Natural killer cell (primary cell): ENCODE results near the gene VCL. TPM values are rescaled to one million over a fixed set of nuclear protein-coding genes. Genes with fewer than 3 reads are reported as not detected.

Experiments used
- ATAC-seq, 3 donors: fragments of 150-1000 bp in 2 of 3; fragments of 200-7000 bp in 1 of 3; cut with Tn5 transposase; 1 replicate in 1 of 3; 2 replicates in 2 of 3; pipeline ENCODE4 v1.10.0; 2021; ENCODE audit warnings: mild to moderate bottlenecking in 2 of 3, moderate library complexity in 2 of 3
- DNase-seq, 2 donors: peaks; one replicate each; pipeline versions ENCODE4 v3.0.0 to v3.0.0-alpha.2; 2013 to 2021; ENCODE audit warnings: mixed read lengths in 1 of 2
- H3K27ac ChIP-seq: one replicate; pipeline ENCODE4 v1.5.1; 2013; ENCODE audit warnings: mild to moderate bottlenecking, low read length
- H3K27me3 ChIP-seq: one replicate; pipeline ENCODE4 v1.6.1; 2013; ENCODE audit warnings: low read length; ENCODE audit not compliant: control insufficient read depth, insufficient read depth
- H3K36me3 ChIP-seq: one replicate; pipeline ENCODE4 v1.6.1; 2013; ENCODE audit warnings: low read length; ENCODE audit not compliant: control insufficient read depth, insufficient read depth
- H3K4me1 ChIP-seq: one replicate; pipeline ENCODE4 v1.6.1; 2013; ENCODE audit warnings: low read length; ENCODE audit not compliant: control insufficient read depth, insufficient read depth
- H3K4me3 ChIP-seq: one replicate; pipeline ENCODE4 v1.5.1; 2013; ENCODE audit warnings: low read length
- H3K9me3 ChIP-seq: one replicate; pipeline ENCODE4 v1.6.1; 2013; ENCODE audit warnings: low read length; ENCODE audit not compliant: control insufficient read depth, insufficient read depth
- H3K27ac Mint-ChIP-seq, 2 donors: one replicate each; pipeline ENCODE4 v1.8.0; 2022; ENCODE audit warnings: mild to moderate bottlenecking in 2 of 2, mixed read lengths in 2 of 2, moderate library complexity in 1 of 2
- H3K27me3 Mint-ChIP-seq, 2 donors: one replicate each; pipeline ENCODE4 v1.8.0; 2022; ENCODE audit warnings: low read depth in 2 of 2, mixed read lengths in 2 of 2
- H3K36me3 Mint-ChIP-seq: one replicate; pipeline ENCODE4 v1.8.0; 2022; ENCODE audit warnings: mixed read lengths
- H3K4me1 Mint-ChIP-seq, 2 donors: one replicate each; pipeline ENCODE4 v1.8.0; 2022; ENCODE audit warnings: mixed read lengths in 2 of 2
- H3K4me3 Mint-ChIP-seq: one replicate; pipeline ENCODE4 v1.8.0; 2022; ENCODE audit warnings: mild to moderate bottlenecking, moderate library complexity, mixed read lengths
- H3K9me3 Mint-ChIP-seq, 2 donors: one replicate each; pipeline ENCODE4 v1.8.0; 2022; ENCODE audit warnings: mixed read lengths in 2 of 2
- CTCF ChIP-seq: fragments of 200-600 bp; IDR thresholded peaks from one replicate; pipeline ENCODE4 v1.8.0; 2022; ENCODE audit warnings: antibody characterized with exemption
- WGBS: methylation state at CpG from one replicate; pipeline ENCODE4 v1.1.7; 2013; ENCODE audit warnings: missing lambda C conversion rate; ENCODE audit not compliant: insufficient coverage; 5-methylcytosine and 5-hydroxymethylcytosine counted together
- intact Hi-C: fragments of 100-400 bp; cut with micrococcal nuclease; formaldehyde crosslinking; loops from one replicate; pipeline ENCODE4 v1.14.2; 2022
- total RNA-seq, 4 donors: library from RNA; stranded (reverse); fragments of 120-200 nt in 1 of 4; gene quantifications; one replicate each; pipeline versions ENCODE4 v1.2.3 to v1.2.4, GENCODE V29; 2013 to 2022

Gene VCL
- total RNA-seq, 3 donors from 2014 or later (not counting 1 experiment from before 2014, with no cell fraction given) = 121 to 145 (median 122) TPM

GRCh38 chr10:74044419-74044818 lies 46.5 kb downstream of the VCL start:
- Histone ChIP-seq H3K4me1 (peaks cover 2% of the 10 kb centered on the region), H3K27me3 (no peaks in the 10 kb centered on the region), H3K36me3 (peaks cover 16% of the 10 kb centered on the region), H3K9me3 (no peaks in the 10 kb centered on the region), H3K27ac (no peak overlapping the region), H3K4me3 (no peak overlapping the region)
- Mint-ChIP-seq H3K27ac (no peak overlapping the region), H3K4me3 (no peak overlapping the region), H3K27me3 (no peaks in the 10 kb centered on the region), H3K4me1 (peaks cover 25 to 28% of the 10 kb centered on the region in 2 donors), H3K9me3 (no peaks in the 10 kb centered on the region), H3K36me3 (no peaks in the 10 kb centered on the region)
- DNase-seq (no peak), ATAC-seq (no peak)
- intact Hi-C loops = no loop called here
- no peak for TF ChIP-seq CTCF
- 100% methylated on average over 1 of the region's 2 CpGs for WGBS

- no peaks in the 10 kb centered on the region for H3K27me3 Mint-ChIP-seq
- no peaks in the 10 kb centered on the region for H3K36me3 Mint-ChIP-seq
- ATAC-seq = no peak
- intact Hi-C loops = no loop called here
- 100% methylated on average over 1 of the region's 2 CpGs for WGBS
- no peaks in the 10 kb centered on the region for H3K9me3 Mint-ChIP-seq
- H3K4me3 ChIP-seq = no peak overlapping the region
- H3K27ac ChIP-seq = no peak overlapping the region
- peaks cover 26 to 29% of the 10 kb centered on the region in 2 donors for H3K4me1 Mint-ChIP-seq
- H3K4me3 Mint-ChIP-seq = no peak overlapping the region
- no peaks in the 10 kb centered on the region for H3K4me1 ChIP-seq
- no peaks in the 10 kb centered on the region for H3K9me3 ChIP-seq
- H3K36me3 ChIP-seq = peaks cover 16% of the 10 kb centered on the region
- no peak for DNase-seq
- TF ChIP-seq CTCF = no peak
- no peaks in the 10 kb centered on the region for H3K27me3 ChIP-seq
- peak overlapping the region; percentile 31 to 65 for H3K27ac Mint-ChIP-seq
Observed at GRCh38 chr10:74047304-74047703, 49.4 kb downstream of the VCL start.

DNA sequence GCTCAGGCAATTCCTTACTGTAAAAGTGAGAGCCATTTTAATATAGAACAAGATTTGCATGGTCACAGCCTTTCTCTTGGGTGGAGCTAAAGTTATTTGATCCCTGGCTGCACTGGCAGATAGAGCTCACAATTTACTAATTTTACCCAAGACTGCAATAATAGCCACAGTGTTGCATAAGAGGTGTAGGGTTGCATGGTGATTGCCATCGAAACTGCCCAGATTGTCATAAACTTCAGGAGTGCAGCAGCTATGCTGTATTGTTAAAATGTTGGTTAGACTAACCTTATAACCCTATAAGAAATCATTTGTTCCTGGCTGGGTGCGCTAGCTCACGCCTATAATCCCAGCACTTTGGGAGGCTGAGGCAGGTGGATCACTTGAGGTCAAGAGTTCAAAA lies 50.0 kb downstream of the VCL start:
- Mint-ChIP-seq H3K4me3 (no peak overlapping the region), H3K36me3 (no peaks in the 10 kb centered on the region), H3K27ac (no peak overlapping the region), H3K9me3 (no peaks in the 10 kb centered on the region), H3K27me3 (no peaks in the 10 kb centered on the region), H3K4me1 (peaks cover 26 to 29% of the 10 kb centered on the region in 2 donors)
- H3K4me3 ChIP-seq = no peak overlapping the region
- no peak for DNase-seq
- no peak for ATAC-seq
- no peaks in the 10 kb centered on the region for H3K27me3 ChIP-seq
- H3K27ac ChIP-seq = no peak overlapping the region
- peaks cover 16% of the 10 kb centered on the region for H3K36me3 ChIP-seq
- no peak for TF ChIP-seq CTCF
- intact Hi-C loops = no loop called here
- 100% methylated on average over 2 of the region's 3 CpGs for WGBS
- H3K4me1 ChIP-seq = no peaks in the 10 kb centered on the region
- H3K9me3 ChIP-seq = no peaks in the 10 kb centered on the region

DNA sequence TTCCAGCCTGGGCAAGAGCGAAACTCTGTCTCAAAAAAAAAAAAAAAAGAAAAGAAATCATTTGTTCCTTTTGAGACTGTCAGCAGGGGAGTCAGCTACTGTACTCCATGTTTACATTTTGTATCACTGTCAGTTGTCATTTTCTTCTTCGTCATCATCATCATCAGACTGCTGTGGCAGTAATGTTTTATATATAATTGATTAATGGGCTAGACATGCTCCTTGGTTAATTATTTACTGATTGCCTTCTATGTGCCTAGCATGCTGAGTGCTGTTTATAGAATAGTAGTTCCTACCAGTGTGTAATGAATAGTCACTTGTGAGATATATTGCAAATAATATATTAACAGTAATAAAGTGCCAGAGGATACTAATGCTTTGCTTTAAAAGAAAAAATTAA lies 50.5 kb downstream of the VCL start:
- intact Hi-C loops = no loop called here
- no peaks in the 10 kb centered on the region for H3K9me3 ChIP-seq
- H3K27me3 Mint-ChIP-seq = no peaks in the 10 kb centered on the region

More for the DNA sequence above, 50.5 kb downstream of the VCL start:
- Histone ChIP-seq H3K36me3 (peaks cover 15% of the 10 kb centered on the region), H3K4me3 (no peak overlapping the region), H3K27ac (no peak overlapping the region), H3K4me1 (no peaks in the 10 kb centered on the region), H3K27me3 (no peaks in the 10 kb centered on the region)
- Mint-ChIP-seq H3K27ac (peak overlapping the region in 1 of 2 donors; percentile 82), H3K4me3 (no peak overlapping the region), H3K36me3 (no peaks in the 10 kb centered on the region), H3K9me3 (no peaks in the 10 kb centered on the region), H3K4me1 (peaks cover 26 to 29% of the 10 kb centered on the region in 2 donors)
- 96% methylated on average over 2 of the region's 2 CpGs for WGBS
- ATAC-seq = no peak
- DNase-seq = no peak
- TF ChIP-seq CTCF = no peak
